Mucosa of gallbladder (tissue), 1 donor: ENCODE data around the gene LYST. TPM values are rescaled to one million over a fixed set of nuclear protein-coding genes. Genes with fewer than 3 reads are reported as not detected.
"Not testable (repeated sequence)": the region's sequence is repeated elsewhere in the genome, so short reads cannot be mapped to it uniquely, and the experiment has no call there.

ENCODE experiments used
- DNase-seq: peaks from one replicate; pipeline ENCODE4 v3.0.0-alpha.2; 2020; ENCODE audit warnings: low spot score
- total RNA-seq: library from RNA; stranded (reverse); gene quantifications from one replicate; pipeline ENCODE4 v1.2.1, GENCODE V29; 2021
- donor health status: DM: no; HTN: no; CAD: no.

LYST gene
- total RNA-seq, result 20.1 TPM

GRCh38 chr1:235866205-235866912, at the start of gene LYST:
Gene LYST, minus strand, starts transcription at chr1:235866906. Its CDS starts 36,489 bp downstream, at chr1:235830417.
- peak; percentile 35 for DNase-seq

DNA sequence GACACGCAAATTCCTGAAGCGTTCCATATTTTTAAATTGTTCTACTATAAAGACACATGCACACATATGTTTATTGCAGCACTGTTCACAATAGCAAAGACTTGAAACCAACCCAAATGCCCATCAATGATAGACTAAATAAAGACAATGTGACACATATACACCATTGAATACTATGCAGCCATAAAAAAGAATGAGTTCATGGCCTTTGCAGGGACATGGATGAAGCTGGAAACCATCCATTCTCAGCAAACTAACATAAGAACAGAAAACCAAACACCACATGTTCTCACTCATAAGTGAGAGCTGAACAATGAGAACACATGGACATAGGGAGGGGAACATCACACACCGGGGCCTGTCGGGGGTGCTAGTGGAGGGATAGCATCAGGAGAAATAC, 48.8 kb upstream of the LYST start:
- DNase-seq, result not testable (repeated sequence)

GRCh38 chr1:235913311-235913710, 46.6 kb upstream of the LYST start:
- no peak for DNase-seq

GRCh38 chr1:235911876-235912275, 45.2 kb upstream of the LYST start:
- DNase-seq, result no peak

DNA sequence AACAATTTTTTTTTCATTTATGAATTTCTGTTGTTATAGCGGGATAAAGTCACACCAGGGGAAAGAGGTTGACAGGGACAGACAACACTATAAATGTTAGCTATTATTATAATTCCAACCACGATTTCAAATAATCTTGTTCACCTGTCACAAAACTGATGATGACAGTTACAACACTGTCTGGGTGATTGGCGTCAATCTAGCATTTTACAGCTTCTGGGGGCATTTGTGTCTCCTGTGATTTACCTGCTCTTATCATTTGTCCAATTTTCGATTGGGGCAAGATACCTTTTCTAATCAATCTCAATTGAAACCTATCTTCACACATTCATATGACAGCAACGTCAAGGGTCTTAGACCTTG, 44.6 kb upstream of the LYST start:
- DNase-seq, result no peak

DNA sequence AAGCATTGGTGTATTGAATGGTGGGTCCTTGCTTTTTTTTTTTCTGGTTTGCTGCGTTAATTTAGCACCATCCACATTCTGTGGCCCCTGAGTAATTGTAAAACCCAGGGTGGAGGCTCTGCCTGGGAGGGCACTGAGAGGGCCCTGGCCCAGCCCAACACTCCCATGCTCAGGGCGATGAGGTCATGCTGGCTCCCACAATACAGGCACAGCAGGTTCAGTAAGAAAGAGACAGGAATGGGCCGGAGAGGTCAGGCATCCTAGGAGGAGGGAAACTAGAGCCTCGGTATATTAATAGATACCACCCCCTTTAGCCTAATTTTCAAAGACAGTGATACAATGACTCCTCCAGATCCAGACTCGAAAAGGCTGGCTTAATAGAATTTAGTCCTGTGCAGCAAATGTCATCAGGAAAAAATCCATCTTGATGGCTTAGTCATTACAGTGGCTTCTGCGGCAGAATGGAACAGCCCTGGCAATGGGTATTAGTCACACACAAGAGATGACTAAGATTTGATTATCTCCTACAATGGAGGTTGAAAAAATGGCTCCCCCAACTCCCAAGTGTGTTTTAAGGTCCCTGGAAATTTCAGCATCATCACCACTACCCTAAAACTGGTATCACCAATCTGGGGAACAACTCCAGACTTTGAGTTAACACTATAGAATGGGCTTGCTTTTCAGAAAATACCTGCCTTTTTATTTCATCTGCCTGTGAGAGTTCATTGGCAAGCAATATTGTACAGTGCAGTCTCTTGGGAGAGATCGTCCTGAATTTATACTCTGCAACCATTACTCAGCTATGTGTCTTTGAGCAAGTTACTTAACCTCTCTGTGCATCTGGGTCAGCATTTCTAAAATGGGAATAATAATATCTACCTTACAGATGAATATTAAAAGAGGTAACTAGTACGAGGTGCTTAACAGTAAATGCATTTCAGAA, 43.9 kb upstream of the LYST start:
- no peak for DNase-seq

DNA sequence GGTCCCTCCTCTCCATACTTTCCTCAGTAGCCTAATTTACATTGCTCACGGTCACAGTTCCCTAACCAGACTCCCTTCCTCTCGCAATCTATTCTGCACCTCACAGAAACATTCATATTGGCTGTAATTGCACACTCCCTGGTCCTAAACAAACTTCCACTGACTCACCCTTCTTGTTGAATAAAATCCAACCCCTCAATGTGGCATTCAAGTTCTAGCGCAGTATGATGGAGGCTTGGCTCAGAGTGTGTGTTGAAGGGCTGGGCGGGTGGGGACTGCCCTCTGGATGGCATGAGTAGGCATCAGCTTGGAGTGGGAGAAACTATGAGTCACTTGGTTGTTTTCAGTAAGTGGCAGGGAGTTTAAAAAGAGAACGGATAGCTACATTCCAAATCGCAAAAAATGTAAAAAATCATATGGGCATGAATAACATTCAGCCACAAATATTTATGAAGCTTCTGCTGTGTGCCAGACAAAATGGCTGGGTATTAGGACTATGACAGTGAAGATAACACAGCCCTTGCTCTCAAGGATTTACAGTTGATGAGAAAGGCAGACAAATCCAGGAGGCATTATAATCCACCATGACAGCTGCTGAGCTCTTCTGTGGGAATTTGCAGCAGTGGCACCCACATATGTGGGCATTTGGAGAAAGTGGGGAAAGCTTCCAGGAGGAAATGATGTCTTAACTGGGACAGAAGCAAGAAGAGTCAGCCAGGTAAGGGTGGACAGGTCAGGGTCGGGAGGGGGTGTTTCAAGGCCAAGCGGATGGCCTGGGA, 42.2 kb upstream of the LYST start:
- no peak for DNase-seq

- no peak for DNase-seq
Observed at GRCh38 chr1:235907897-235908240, 41.2 kb upstream of the LYST start.

DNA sequence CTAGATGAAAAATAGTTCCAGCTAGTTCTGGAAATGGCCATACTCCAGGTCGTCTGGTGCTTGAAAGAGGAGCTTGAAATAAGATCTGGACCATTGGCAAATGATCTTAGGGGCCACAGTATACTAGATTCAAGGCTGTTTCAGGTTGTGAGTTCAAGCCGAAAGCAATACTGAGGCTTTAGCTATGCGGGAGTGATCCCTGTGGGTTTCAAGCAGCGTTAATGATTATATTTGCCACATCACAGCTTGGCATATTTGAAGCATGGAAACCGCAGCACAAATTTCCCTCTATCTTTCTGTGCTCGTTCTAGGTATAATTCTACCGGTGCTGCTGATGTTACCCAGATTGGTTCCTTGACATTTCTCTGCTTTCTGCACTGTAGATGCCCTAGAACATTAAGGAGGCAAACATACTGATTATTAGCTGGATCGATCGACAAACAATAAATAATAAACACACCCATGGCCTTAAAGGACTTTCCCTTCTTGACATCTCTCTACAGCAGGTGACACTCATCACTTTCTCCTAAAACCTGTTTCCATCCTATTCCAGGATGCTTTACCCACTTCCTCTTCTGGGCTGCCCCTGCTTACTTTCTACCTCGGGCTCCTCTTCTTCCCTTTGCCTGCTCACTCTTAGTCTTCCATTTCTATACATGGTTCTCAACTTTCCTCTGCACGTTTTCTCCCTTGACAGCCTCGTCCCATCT, 40.6 kb upstream of the LYST start:
- no peak for DNase-seq

GRCh38 chr1:235906436-235906835, 39.7 kb upstream of the LYST start:
- DNase-seq, result no peak

- not testable (repeated sequence) for DNase-seq
Observed at GRCh38 chr1:235903809-235904208, 37.1 kb upstream of the LYST start.

GRCh38 chr1:235902677-235903542, 36.2 kb upstream of the LYST start:
- DNase-seq, result no peak

DNA sequence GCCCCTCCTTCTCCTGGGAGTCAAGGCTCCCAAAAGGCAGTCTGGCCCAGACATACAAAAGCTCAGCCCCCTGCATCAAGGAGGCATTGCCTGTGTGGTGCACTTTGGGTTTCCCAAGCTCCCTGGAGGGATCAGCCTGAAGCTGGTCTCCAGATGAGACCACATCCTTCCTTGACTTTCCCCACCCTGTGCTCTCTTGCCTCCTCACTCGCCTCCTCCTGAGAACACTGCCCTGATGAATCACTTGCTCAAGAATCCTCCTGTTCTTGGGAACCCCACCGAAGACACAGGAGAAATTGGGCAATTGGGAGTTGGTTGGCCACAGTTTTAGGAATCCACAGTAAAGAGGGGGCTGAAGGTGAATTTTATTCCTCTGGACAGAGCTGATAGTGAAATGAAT, 34.8 kb upstream of the LYST start:
- no peak for DNase-seq

GRCh38 chr1:235898126-235898525, 31.4 kb upstream of the LYST start:
- no peak for DNase-seq

DNA sequence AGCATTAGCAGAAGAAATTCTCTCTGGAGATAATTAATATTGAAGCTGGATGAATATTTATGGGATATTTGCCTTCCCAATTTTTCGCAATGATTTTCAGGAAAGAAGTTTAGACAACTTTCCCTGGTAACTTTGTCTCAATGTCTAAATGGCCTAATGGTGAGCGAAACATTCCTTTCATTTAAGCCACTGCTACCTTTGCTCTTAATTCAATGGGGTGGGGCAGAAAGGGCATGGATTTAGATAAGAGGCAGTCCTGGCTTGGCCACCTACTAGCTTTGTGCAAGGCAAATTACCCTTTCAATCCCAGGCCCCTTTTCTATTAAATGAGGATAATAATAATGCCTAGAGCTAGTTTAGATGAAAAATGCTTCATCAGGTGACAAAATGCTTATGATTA, 27.1 kb upstream of the LYST start:
- no peak for DNase-seq

GRCh38 chr1:235892734-235893413, 26.2 kb upstream of the LYST start:
- DNase-seq, result no peak

DNA sequence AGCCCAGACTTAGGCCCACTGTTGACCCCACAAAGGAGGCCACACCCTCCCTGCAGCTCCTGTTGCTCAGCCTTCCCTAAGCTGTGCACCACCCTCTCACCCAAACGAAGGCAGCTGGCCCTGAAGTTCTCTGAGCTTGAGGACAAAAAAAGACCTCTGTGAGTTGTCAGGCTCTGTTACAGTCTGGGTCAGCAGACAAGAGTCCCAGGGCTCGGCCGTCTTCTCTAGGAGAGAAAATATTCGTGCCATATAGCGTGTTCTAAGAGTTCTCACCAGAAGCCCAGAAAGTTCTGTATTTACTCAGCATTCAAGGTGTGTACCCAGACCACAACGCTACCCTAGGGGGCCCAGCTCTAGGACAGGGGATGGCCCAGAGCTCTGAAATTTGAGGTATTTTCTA, 25.5 kb upstream of the LYST start:
- DNase-seq, result no peak

DNA sequence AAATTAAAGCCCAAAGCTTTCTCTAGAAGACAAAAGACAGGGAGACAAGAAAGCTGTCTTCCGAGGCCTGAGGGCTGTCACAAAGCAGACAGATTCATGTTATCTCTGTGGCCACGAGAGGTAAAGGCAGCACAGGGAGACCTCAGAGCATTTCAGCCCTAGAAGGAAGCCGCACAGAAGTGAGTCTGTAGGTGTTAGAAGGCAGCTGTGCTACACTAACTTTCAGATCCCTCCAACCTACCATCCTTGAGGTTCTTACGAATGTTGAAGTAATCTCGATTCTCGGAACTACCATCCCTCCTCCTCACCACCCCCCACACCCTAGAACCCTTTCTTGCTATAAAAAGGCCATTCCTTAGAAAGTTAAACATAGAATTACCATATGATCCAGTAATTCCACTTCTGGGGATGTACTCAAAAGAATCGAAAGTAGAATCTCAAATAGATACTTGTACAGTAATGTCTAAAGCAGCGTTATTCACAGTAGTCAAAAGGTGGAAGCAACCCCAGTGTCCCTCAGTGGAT, 21.5 kb upstream of the LYST start:
- no peak for DNase-seq

DNA sequence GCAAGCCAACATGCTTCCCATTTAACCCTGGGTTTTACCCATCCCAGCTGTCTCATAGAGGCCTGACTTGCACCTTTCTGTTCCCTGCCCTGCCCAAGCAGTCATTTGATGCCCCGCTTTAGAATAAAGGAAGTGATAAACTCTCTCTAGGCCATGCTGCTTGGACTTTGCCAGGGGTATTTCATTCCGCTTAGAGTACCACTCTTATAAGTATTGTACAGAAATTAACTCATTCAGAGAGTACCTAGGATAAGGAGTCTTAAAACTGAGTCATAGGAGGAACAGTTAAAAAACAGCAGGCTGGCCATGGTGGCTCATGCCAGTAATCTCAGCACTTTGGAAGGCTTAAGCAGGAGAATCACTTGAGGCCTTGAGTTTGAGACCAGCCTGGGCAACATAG, 21.0 kb upstream of the LYST start:
- DNase-seq, result no peak
